NCI-H146 treated with DMSO at 0.1 percent for 48 hours (cell line): ENCODE data around the gene SGK2.

Experiments used
- DNase-seq: peaks from one replicate; lab custom pipeline; 2025; ENCODE audit not compliant: unreplicated experiment; lab: John Stamatoyannopoulos, UW

SGK2 gene

GRCh38 chr20:43558412-43559146 is at the start of gene SGK2:
Gene SGK2 (plus strand): TSS chr20:43559027. CDS start chr20:43566496, 7,469 bp downstream.
- DNase-seq, result no peak

- DNase-seq, result no peak
These were observed 46.9 kb upstream of the SGK2 start for GRCh38 chr20:43511879-43512278.

DNA sequence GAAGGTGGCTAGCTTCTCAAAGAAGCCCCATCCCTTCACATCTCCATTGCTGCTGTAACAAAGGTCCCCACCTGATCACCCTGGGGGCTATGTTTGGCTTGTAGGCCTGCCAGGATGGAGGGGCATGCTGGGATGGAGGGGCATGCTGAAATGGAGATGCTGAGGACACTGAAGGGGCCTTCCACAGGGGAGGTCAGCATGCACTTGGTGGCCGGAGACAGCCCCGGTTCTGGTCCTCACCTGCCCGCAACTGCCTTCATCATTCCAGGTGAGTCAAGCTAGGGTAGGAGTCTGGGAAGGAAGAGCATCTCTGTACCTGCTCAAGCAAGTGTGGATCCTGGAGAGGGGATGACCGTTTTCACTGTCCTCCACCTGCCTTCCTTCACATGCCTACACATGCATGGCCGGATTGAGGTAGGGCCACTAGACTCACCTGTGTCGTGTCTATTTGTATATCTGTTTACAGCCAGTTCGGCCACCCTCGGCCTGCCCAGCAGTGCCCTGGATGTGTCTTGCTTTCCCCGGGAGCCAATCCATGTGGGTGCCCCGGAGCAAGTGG is 45.4 kb upstream of the SGK2 start:
- no peak for DNase-seq

- peak; percentile 97 for DNase-seq
These were observed 44.7 kb upstream of the SGK2 start for GRCh38 chr20:43513931-43514647.

- peak; percentile 19 for DNase-seq
These were observed 44.2 kb upstream of the SGK2 start for GRCh38 chr20:43514648-43514999.

GRCh38 chr20:43515628-43516027 is 43.2 kb upstream of the SGK2 start:
- no peak for DNase-seq

DNA sequence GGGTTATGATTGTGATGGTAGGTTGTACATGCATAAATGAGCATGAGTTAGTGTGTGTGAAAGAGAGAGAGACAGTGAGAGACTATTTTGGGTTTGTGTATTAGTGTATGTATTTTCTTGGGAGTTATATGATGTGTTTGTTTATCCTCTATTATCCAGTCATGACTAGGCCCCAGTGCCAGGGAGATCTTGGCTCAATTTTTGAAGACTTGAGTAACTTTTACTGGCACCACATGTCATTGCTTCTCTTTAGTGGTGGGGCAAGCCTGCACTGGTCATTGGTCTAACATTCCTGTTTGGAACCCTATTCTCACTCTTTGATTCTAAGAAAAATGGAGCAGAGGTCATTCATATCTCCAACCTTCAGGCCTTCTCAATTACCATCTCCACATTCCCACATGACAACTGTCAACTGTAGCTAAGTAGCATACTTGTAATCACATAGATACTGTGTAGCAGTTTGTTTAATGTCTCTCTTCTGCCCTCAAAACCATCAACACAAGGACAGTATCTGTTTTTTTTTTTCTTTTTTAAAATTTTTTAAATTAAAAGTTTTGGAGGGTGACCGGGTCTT is 42.5 kb upstream of the SGK2 start:
- no peak for DNase-seq

GRCh38 chr20:43520074-43520630 is 38.7 kb upstream of the SGK2 start:
- DNase-seq, result no peak

DNA sequence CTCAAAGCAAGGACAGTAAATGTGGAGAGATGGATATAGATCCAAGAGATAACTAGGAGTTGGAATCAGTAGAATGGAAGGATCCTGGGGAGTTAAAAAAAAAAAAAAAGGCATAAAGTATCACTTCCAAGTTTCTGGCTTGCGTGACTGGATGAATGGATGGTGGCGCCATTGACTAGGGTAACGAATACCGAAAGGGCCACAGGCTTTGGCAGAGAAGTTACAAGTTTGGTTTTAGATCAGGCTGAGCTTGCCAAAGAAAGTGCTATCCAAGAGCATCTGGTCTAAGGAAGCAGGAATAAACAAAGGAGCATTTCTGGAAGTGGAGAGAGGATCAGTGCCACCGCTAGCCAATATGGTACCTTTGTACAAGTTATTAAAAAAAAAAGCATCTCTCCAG is 33.8 kb upstream of the SGK2 start:
- DNase-seq, result no peak

- no peak for DNase-seq
These were observed 30.5 kb upstream of the SGK2 start for GRCh38 chr20:43528258-43528875.

GRCh38 chr20:43529051-43529450 is 29.8 kb upstream of the SGK2 start:
- DNase-seq, result no peak

GRCh38 chr20:43529457-43530153 is 29.2 kb upstream of the SGK2 start:
- no peak for DNase-seq

GRCh38 chr20:43530321-43531090 is 28.3 kb upstream of the SGK2 start:
- no peak for DNase-seq

GRCh38 chr20:43531091-43531443 is 27.8 kb upstream of the SGK2 start:
- DNase-seq, result no peak

- no peak for DNase-seq
These were observed 26.3 kb upstream of the SGK2 start for GRCh38 chr20:43532416-43533055.

DNA sequence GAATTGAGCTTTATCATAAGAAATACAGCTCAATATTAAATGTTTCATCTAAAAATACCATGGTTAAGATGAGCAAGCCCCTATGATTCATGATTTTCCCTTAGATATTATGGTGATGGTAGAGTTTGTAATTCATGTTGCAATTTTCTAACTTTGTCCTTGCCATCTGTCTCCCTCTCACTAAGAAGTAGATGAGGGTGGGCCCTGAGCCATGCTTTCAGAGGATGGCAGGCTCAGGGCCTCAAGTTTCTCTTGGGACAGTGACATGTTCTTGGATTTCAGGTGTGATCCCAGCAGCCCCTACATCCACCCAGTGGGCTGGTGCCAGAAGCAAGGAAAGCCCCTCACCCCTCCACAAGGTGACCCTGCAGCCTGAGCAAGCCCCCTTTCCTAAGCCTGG is 25.8 kb upstream of the SGK2 start:
- DNase-seq, result no peak

- no peak for DNase-seq
These were observed 24.8 kb upstream of the SGK2 start for GRCh38 chr20:43534016-43534415.

DNA sequence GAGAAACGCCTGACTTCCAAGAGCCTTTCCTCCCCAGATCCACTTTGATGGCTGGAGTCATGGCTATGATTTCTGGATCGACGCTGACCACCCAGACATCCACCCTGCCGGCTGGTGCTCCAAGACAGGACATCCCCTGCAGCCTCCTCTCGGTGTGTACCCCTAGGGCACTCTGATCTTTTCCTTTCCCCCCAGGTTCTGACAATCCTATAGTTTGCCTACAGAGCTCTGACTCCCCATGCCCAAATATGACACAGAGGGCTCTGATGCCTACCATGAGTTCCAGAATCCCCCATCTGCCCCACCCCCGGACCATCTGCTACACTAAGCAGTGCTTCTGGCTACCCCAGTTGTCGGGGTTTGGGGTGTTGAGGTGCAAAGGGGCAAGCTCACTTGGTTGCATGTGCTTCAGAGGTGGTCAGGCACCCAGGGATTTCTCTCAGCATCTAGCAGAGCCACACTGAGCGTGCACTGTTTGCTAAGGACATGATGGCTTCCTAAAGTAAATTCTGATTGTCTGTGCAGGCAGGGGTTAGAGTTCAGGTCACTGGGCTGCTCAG is 24.0 kb upstream of the SGK2 start:
- no peak for DNase-seq

DNA sequence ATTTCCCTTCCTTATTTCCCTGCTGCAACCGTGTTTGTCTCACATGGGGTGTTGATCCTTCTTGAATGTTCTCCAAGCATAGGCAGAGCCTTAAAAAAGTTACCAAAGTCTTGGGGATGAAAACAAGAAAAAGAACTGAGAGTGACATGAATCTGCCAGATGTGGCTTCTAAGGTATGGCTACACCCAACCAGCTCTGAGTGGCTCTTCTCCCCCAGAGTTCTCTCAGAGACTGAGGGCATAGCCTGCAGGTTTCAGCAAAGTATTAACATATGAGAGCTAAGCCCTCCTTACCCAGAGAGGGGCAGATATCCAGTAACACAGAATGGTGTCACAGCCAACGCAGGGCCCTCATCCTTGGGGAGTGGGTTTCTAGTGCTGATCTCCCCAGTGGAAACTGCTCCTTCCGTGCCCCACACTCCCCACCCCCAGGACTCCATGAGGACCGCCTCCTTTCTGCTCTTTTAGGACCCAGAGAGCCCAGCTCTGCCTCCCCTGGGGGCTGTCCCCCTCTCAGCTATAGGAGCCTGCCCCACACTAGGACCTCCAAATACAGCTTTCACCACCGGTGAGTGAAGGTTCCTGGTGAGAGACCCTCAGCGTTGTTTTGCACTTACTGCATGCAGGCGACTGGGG is 23.3 kb upstream of the SGK2 start:
- DNase-seq, result no peak
